Endodermal cell (in vitro differentiated cells): Measurements from ENCODE around the gene IFI30. TPM values are rescaled to one million over a fixed set of nuclear protein-coding genes. Genes with fewer than 3 reads are reported as not detected.

Experiments
- DNase-seq: peaks from one replicate; pipeline ENCODE4 v3.0.0-alpha.2; 2017
- H3K27ac ChIP-seq: 2 replicates; pipeline ENCODE4 v1.5.1; 2013; ENCODE audit warnings: mild to moderate bottlenecking, low read depth, low read length, moderate library complexity
- H3K27me3 ChIP-seq: 2 replicates; pipeline ENCODE4 v1.6.1; 2013; ENCODE audit warnings: mild to moderate bottlenecking, low read length, moderate library complexity; ENCODE audit not compliant: insufficient read depth, control insufficient read depth, poor library complexity, severe bottlenecking
- H3K36me3 ChIP-seq: 2 replicates; pipeline ENCODE4 v1.7.0; 2013; ENCODE audit warnings: mild to moderate bottlenecking, low read length, moderate library complexity; ENCODE audit not compliant: control insufficient read depth, insufficient read depth
- H3K4me1 ChIP-seq: one replicate; pipeline ENCODE4 v1.7.0; 2013; ENCODE audit warnings: low read length; ENCODE audit not compliant: control insufficient read depth, insufficient read depth
- H3K4me3 ChIP-seq: 2 replicates; pipeline ENCODE4 v1.5.1; 2013; ENCODE audit warnings: mild to moderate bottlenecking, low read length, moderate library complexity
- H3K9ac ChIP-seq: 2 replicates; pipeline ENCODE4 v1.6.1; 2013; ENCODE audit warnings: mild to moderate bottlenecking, low read length, moderate library complexity; ENCODE audit not compliant: poor library complexity, severe bottlenecking; ENCODE audit errors: extremely low read depth
- H3K9me3 ChIP-seq: 2 replicates; pipeline ENCODE4 v1.6.1; 2013; ENCODE audit warnings: mild to moderate bottlenecking, low read length, moderate library complexity; ENCODE audit not compliant: control insufficient read depth
- H3K27ac Mint-ChIP-seq: 2 replicates; pipeline ENCODE4 v1.8.0; 2020; ENCODE audit warnings: mixed read lengths
- H3K27me3 Mint-ChIP-seq: 2 replicates; pipeline ENCODE4 v1.8.0; 2021; ENCODE audit warnings: mild to moderate bottlenecking, mixed read lengths; ENCODE audit not compliant: insufficient read depth
- H3K36me3 Mint-ChIP-seq: 2 replicates; pipeline ENCODE4 v1.8.0; 2020; ENCODE audit warnings: low read depth, mixed read lengths
- H3K4me1 Mint-ChIP-seq: 2 replicates; pipeline ENCODE4 v1.8.0; 2020; ENCODE audit warnings: mixed read lengths
- H3K4me3 Mint-ChIP-seq: 2 replicates; pipeline ENCODE4 v1.8.0; 2020; ENCODE audit warnings: mild to moderate bottlenecking, moderate library complexity, mixed read lengths
- H3K9me3 Mint-ChIP-seq: 2 replicates; pipeline ENCODE4 v1.8.0; 2020; ENCODE audit warnings: mild to moderate bottlenecking, mixed read lengths
- WGBS, 2 experiments: methylation state at CpG; one replicate each; pipeline versions ENCODE4 v1.1.5 to v1.1.7; 2013; ENCODE audit warnings: missing lambda C conversion rate in 2 of 2, mixed read lengths in 1 of 2; ENCODE audit not compliant: insufficient coverage in 1 of 2, insufficient read length in 1 of 2; 5-methylcytosine and 5-hydroxymethylcytosine counted together
- total RNA-seq, 2 donors: library from RNA; stranded (reverse); fragmentation: NEBNext Ultra II Directional in 1 of 2; extraction: Animal tissue kit (Norgen Biotek cat#: 25700) in 1 of 2; gene quantifications; 2 replicates in 1 of 2; 3 replicates in 1 of 2; pipeline ENCODE4 v1.2.1, GENCODE V29; 2021
- TF ChIP-seq, protein P1 (sequence below): fragments of 200-600 bp; sonication (generic); conservative IDR thresholded peaks from 2 replicates; pipeline ENCODE4 v1.5.0; 2021; ENCODE audit warnings: antibody characterized with exemption, mild to moderate bottlenecking

The IFI30 gene
- total RNA-seq, 2 donors from 2014 or later: 10.6 to 11.0 TPM

DNA sequence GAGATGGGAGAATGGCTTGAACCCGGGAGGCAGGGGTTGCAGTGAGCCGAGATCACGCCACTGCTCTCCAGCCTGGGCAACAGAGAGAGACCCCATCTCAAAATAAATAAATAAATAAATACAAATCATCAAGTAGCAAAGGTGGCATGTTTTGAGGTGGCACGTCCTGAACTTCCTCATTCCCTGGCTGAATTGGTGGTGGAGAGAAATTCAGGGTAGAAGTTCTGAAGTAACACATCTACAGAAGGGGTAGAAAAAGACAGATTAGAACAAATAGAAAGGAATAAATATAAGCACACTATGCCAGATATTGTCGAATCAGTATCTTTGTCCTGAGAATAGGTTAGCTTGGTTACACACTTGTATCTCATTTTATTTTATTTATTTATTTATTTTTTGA is 6.3 kb downstream of the IFI30 start:
- Histone ChIP-seq H3K9me3 (no peaks in the 10 kb centered on the region), H3K27ac (no peak overlapping the region), H3K4me3 (no peak overlapping the region), H3K4me1 (no peaks in the 10 kb centered on the region), H3K9ac (no peak overlapping the region), H3K36me3 (no peaks in the 10 kb centered on the region), H3K27me3 (peaks cover 6% of the 10 kb centered on the region)
- no peak overlapping the region for H3K27ac Mint-ChIP-seq
- no peak for DNase-seq
- H3K36me3 Mint-ChIP-seq: no peaks in the 10 kb centered on the region
- TF ChIP-seq, protein P1, sequence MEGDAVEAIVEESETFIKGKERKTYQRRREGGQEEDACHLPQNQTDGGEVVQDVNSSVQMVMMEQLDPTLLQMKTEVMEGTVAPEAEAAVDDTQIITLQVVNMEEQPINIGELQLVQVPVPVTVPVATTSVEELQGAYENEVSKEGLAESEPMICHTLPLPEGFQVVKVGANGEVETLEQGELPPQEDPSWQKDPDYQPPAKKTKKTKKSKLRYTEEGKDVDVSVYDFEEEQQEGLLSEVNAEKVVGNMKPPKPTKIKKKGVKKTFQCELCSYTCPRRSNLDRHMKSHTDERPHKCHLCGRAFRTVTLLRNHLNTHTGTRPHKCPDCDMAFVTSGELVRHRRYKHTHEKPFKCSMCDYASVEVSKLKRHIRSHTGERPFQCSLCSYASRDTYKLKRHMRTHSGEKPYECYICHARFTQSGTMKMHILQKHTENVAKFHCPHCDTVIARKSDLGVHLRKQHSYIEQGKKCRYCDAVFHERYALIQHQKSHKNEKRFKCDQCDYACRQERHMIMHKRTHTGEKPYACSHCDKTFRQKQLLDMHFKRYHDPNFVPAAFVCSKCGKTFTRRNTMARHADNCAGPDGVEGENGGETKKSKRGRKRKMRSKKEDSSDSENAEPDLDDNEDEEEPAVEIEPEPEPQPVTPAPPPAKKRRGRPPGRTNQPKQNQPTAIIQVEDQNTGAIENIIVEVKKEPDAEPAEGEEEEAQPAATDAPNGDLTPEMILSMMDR: no peak
- H3K4me1 Mint-ChIP-seq: no peaks in the 10 kb centered on the region
- peaks cover 6% of the 10 kb centered on the region for H3K27me3 Mint-ChIP-seq
- no peaks in the 10 kb centered on the region for H3K9me3 Mint-ChIP-seq
- WGBS, 2 experiments: 89 to 100% methylated on average over 2 to 3 of the region's 5 CpGs
- H3K4me3 Mint-ChIP-seq: no peak overlapping the region

DNA sequence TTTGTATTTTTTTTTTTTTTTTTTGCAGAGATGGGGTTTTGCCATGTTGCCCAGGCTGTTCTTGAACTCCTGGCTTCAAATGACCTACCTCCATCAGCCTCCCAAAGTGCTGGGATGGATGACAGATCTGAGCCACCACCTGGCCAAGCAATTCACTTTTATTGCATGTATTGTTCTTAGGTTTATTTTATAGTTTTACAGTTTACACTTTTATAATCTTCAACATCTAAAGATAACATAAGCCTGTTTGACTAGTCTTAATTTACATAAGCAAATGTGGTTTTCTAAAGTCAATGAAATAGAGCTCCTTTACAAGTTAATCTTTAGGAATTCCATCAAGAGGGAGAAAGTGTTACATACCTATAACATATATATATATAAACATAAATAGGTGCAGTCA is 9.9 kb downstream of the IFI30 start:
- TF ChIP-seq, protein P1: no peak
- H3K36me3 ChIP-seq: no peaks in the 10 kb centered on the region
- DNase-seq: no peak
- no peaks in the 10 kb centered on the region for H3K36me3 Mint-ChIP-seq
- no peaks in the 10 kb centered on the region for H3K9me3 ChIP-seq
- no peaks in the 10 kb centered on the region for H3K9me3 Mint-ChIP-seq
- H3K27me3 Mint-ChIP-seq: no peaks in the 10 kb centered on the region
- no peaks in the 10 kb centered on the region for H3K27me3 ChIP-seq
- H3K4me1 Mint-ChIP-seq: peaks cover 4% of the 10 kb centered on the region
- no peak overlapping the region for H3K27ac ChIP-seq
- H3K4me1 ChIP-seq: no peaks in the 10 kb centered on the region
- no peak overlapping the region for H3K4me3 ChIP-seq
- no peak overlapping the region for H3K9ac ChIP-seq
- H3K27ac Mint-ChIP-seq: no peak overlapping the region
- H3K4me3 Mint-ChIP-seq: no peak overlapping the region

DNA sequence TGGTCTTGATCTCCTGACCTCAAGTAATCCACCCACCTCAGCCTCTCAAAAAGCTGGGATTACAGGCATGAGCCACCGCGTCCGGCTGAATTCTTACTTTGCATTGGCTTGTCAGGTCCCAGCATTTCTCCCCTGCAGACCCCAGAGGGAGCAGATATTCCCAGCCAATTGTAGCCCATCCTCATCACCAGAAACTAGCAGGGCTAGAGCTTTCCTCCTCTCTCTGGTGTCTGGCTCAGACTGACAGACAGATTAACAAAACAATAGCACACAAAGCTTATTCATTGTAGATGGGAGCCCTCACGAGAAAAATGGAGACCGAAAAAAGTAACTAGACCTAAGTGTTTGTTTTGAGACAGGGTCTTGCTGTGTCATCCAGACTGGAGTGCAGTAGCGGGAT is 11.9 kb downstream of the IFI30 start:
- H3K4me3 Mint-ChIP-seq: no peak overlapping the region
- H3K9me3 Mint-ChIP-seq: no peaks in the 10 kb centered on the region
- H3K36me3 Mint-ChIP-seq: no peaks in the 10 kb centered on the region
- H3K4me3 ChIP-seq: no peak overlapping the region
- H3K27ac Mint-ChIP-seq: peak overlapping the region; percentile 57
- H3K27me3 ChIP-seq: no peaks in the 10 kb centered on the region
- TF ChIP-seq, protein P1: no peak
- H3K4me1 Mint-ChIP-seq: peaks cover 4% of the 10 kb centered on the region
- 40 to 61% methylated on average over 1 to 6 of the region's 6 CpGs for WGBS, 2 experiments
- no peaks in the 10 kb centered on the region for H3K9me3 ChIP-seq
- H3K9ac ChIP-seq: no peak overlapping the region
- no peaks in the 10 kb centered on the region for H3K27me3 Mint-ChIP-seq
- no peaks in the 10 kb centered on the region for H3K4me1 ChIP-seq
- DNase-seq: peak; percentile 66
- H3K27ac ChIP-seq: peak overlapping the region; percentile 30
- no peaks in the 10 kb centered on the region for H3K36me3 ChIP-seq
